ENCODE measurements around the gene POU1F1. TPM values are rescaled to one million over a fixed set of nuclear protein-coding genes. Genes with fewer than 3 reads are reported as not detected.

Gene POU1F1
- total and polyA plus RNA-seq, 2 of the 8 experiments (the other 6 are each of a cell fraction or from before 2014, with no cell fraction given): not detected

DNA sequence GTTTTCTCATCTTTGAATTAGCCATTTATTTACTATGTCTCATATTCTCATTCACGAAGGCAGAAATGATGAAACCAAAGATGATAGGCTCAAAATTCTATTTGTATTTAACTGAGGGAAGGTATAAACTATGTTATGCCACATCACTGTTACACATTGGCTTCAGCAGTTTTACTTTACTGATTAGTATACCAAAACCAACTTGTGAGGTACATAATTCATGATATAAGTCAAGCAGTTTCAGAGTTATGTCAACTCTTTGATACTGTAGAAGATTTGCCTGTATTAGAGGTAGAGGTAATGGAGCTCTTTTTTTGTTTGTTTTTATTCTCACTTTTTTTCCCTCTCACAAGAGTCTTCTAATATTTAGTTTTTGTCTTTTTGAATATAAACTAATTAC is 26.4 kb downstream of the POU1F1 start (continued):
- no peak for TF ChIP-seq TAF1 (IDR thresholded peaks at IDR 0.05; ENCODE audit: low read depth, low read length)
- TF ChIP-seq KDM1A (IDR thresholded peaks at IDR 0.05; ENCODE audit: borderline replicate concordance, low read length): no peak
- no peak for TF ChIP-seq MAFK (IDR thresholded peaks at IDR 0.05; ENCODE audit: low read depth, low read length)
- TF ChIP-seq RBBP5 (IDR thresholded peaks at IDR 0.05; ENCODE audit: borderline replicate concordance, low read depth, low read length): no peak
- TF ChIP-seq RAD21 (IDR thresholded peaks at IDR 0.05 in 1 of 2, conservative IDR thresholded peaks at IDR 0.05 in 1 of 2; ENCODE audit: low read depth in 2 of 2, low read length in 2 of 2): no peak
- no peak for TF ChIP-seq SP4 (IDR thresholded peaks at IDR 0.05; ENCODE audit: low read length)
- no peak for TF ChIP-seq KDM5A (IDR thresholded peaks at IDR 0.05; ENCODE audit: low read length)
